Endometrium (tissue), 2 donors: ENCODE data around the gene CHST4.
"Not testable (repeated sequence)": the region's sequence is repeated elsewhere in the genome, so short reads cannot be mapped to it uniquely, and the experiment has no call there.

Experiments used
- FAIRE-seq: peaks from 2 replicates; lab custom pipeline; 2012; peaks lifted over from hg19 to GRCh38; lab: Jason Lieb, UNC
- donor health status: control.
- donor health status: control.

CHST4 gene

GRCh38 chr16:71570144-71570543 is 43.9 kb downstream of the CHST4 start:
- no peak for FAIRE-seq

GRCh38 chr16:71572497-71573116 is 46.4 kb downstream of the CHST4 start:
- no peak for FAIRE-seq

GRCh38 chr16:71573387-71574094 is 47.3 kb downstream of the CHST4 start:
- FAIRE-seq: no peak

- FAIRE-seq: no peak
Measured at GRCh38 chr16:71574702-71575101, 48.5 kb downstream of the CHST4 start.

DNA sequence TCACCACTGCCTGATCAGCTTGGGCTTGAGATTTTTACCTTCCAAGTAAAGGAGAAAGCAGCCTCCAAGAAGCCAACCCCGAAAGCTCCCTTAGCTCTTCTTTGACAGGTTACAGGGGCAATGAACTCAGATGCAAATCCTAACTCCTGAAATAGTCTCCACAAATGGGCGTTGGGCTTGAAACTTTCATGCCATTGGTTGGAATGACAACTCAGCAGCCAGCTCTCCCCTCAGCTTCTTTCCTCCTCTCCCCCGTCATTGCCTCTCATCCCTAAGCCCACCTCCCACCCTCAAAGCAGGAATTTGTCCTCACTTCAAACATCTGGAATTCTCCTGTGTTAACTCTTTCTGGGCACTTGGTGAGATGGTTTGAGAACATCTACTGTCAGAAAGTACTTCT is 50.7 kb downstream of the CHST4 start, which contains the start of gene TAT:
TAT (minus strand) TSS at position 122 of the 400 bp plus-strand sequence. CDS start 677 bp downstream, outside the sequence.
- FAIRE-seq: no peak

DNA sequence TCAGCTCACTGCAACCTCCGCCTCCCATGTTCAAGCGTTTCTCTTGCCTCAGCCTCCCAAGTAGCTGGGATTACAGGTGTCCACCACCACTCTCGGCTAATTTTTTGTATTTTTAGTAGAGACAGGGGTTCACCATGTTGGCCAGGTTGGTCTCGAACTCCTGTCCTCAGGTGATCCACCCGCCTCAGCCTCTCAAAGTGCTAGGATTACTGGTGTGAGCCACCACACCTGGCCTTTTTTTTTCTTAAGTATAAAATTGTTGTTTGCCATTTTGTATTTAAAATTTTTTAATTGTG is 56.3 kb downstream of the CHST4 start:
- not testable (repeated sequence) for FAIRE-seq

- FAIRE-seq: no peak
Measured at GRCh38 chr16:71584543-71585317, 58.5 kb downstream of the CHST4 start.

DNA sequence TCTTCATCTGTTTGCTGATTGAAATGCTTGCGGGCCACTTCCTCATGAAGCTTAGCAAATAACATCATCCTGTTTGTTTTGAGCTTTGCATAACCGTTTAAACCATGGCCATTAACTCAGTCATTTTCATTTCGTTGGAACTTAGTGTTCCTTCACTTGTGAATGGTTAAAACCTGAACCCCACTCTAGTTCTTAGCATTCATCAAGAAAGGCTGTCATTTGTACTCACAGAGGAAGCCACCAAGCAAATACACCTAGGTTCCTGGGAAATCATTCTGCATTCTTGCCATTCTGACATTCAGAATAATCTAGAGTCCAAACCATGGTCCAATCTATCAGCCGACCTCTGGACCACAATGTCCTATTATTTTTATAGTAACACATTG is 59.1 kb downstream of the CHST4 start:
- FAIRE-seq: no peak
